Erythroblast (primary cell): ENCODE measurements around the gene GTF2H1.

Source experiments
- GATA1 ChIP-seq: IDR thresholded peaks from 2 replicates; pipeline ENCODE4 v1.6.1; 2011; ENCODE audit warnings: low read depth, mild to moderate bottlenecking, control low read depth, low read length, moderate library complexity
- POLR2A ChIP-seq: IDR thresholded peaks from 2 replicates; pipeline ENCODE4 v1.6.1; 2011; ENCODE audit warnings: mild to moderate bottlenecking, low read length

GRCh38 chr11:18295316-18295715 is 27.1 kb upstream of the GTF2H1 start:
- TF ChIP-seq POLR2A (no peak), GATA1 (no peak)
